HepG2 (cell line): ENCODE results near the gene FOXK2. TPM values are rescaled to one million over a fixed set of nuclear protein-coding genes. Genes with fewer than 3 reads are reported as not detected.

ENCODE experiments used
- CHD4 ChIP-seq: fragments of 200-600 bp; sonication (generic); IDR thresholded peaks from 2 replicates; pipeline ENCODE4 v1.7.0; 2017; ENCODE audit warnings: mild to moderate bottlenecking, low read length, borderline replicate concordance
- FOXA3 ChIP-seq: IDR thresholded peaks from 2 replicates; pipeline ENCODE4 v1.6.1; 2016; ENCODE audit warnings: missing genetic modification reagents, missing compliant biosample characterization
- FUBP1 ChIP-seq: sonication (generic); formaldehyde crosslinking; IDR thresholded peaks from 2 replicates; pipeline ENCODE4 v1.5.1; 2020; ENCODE audit warnings: missing genetic modification reagents, mild to moderate bottlenecking, borderline replicate concordance
- IRF2 ChIP-seq: IDR thresholded peaks from 2 replicates; pipeline ENCODE4 v1.6.1; 2018; ENCODE audit warnings: missing genetic modification reagents, missing compliant biosample characterization
- KAT2B ChIP-seq: fragments of 150-350 bp; IDR thresholded peaks from 2 replicates; pipeline ENCODE4 v1.6.1; 2014; ENCODE audit warnings: low read depth, low read length, borderline replicate concordance
- KLF13 ChIP-seq: sonication (generic); formaldehyde crosslinking; IDR thresholded peaks from 2 replicates; pipeline ENCODE4 v1.4.0; 2020; ENCODE audit warnings: mild to moderate bottlenecking, missing genetic modification reagents
- RBM39 ChIP-seq: fragments of 200-400 bp; formaldehyde crosslinking; IDR thresholded peaks from one replicate; pipeline ENCODE4 v1.6.1; 2018; ENCODE audit warnings: antibody characterized with exemption, mild to moderate bottlenecking, low read depth, low read length; ENCODE audit not compliant: poor library complexity, severe bottlenecking
- SAP130 ChIP-seq: IDR thresholded peaks from 2 replicates; pipeline ENCODE4 v1.6.1; 2016; ENCODE audit warnings: low read depth
- TCF7 ChIP-seq: sonication (generic); IDR thresholded peaks from 2 replicates; pipeline ENCODE4 v1.6.1; 2016; ENCODE audit warnings: antibody characterized with exemption, low read depth
- TSC22D2 ChIP-seq: sonication (generic); formaldehyde crosslinking; IDR thresholded peaks from 2 replicates; pipeline ENCODE4 v1.5.1; 2020; ENCODE audit warnings: missing genetic modification reagents, mild to moderate bottlenecking, borderline replicate concordance
- ZNF234 ChIP-seq: sonication (generic); formaldehyde crosslinking; conservative IDR thresholded peaks from 2 replicates; pipeline ENCODE4 v1.5.1; 2020; ENCODE audit warnings: mild to moderate bottlenecking, missing genetic modification reagents
- ZNF275 ChIP-seq: sonication (generic); formaldehyde crosslinking; IDR thresholded peaks from 2 replicates; pipeline ENCODE4 v1.8.0; 2022; ENCODE audit warnings: missing genetic modification reagents, mild to moderate bottlenecking, inconsistent platforms, borderline replicate concordance
- ZNF713 ChIP-seq: sonication (generic); formaldehyde crosslinking; IDR thresholded peaks from 2 replicates; pipeline ENCODE4 v1.4.0; 2020; ENCODE audit warnings: mild to moderate bottlenecking, missing genetic modification reagents
- ZNF747 ChIP-seq: sonication (generic); formaldehyde crosslinking; IDR thresholded peaks from 2 replicates; pipeline ENCODE4 v1.8.1; 2023; ENCODE audit warnings: missing genetic modification reagents, mild to moderate bottlenecking, borderline replicate concordance
- ZNF75D ChIP-seq: sonication (generic); formaldehyde crosslinking; IDR thresholded peaks from 2 replicates; pipeline ENCODE4 v1.8.1; 2023; ENCODE audit warnings: missing genetic modification reagents, mild to moderate bottlenecking, borderline replicate concordance
- ZNF761 ChIP-seq: sonication (generic); formaldehyde crosslinking; conservative IDR thresholded peaks from 2 replicates; pipeline ENCODE4 v1.4.0; 2020; ENCODE audit warnings: mild to moderate bottlenecking, missing genetic modification reagents
- ZNF788 ChIP-seq: sonication (generic); formaldehyde crosslinking; IDR thresholded peaks from 2 replicates; pipeline ENCODE4 v1.5.0; 2020; ENCODE audit warnings: mild to moderate bottlenecking, missing genetic modification reagents, borderline replicate concordance
- polyA plus RNA-seq, 8 experiments: library from polyadenylated mRNA; depleted of rRNA in 3 of 8; stranded (reverse) in 7 of 8; unstranded in 1 of 8; fragments of >200 nt; fragmentation: Illumina TruSeq in 4 of 8; extraction: Trizol in 4 of 8; gene quantifications; 2 replicates each; pipeline versions ENCODE4 v1.2.1 to v1.2.3, GENCODE V29; 2011 to 2016; ENCODE audit warnings: low read depth in 4 of 8, missing spikeins in 1 of 8, mixed read lengths in 1 of 8; ENCODE audit not compliant: insufficient read depth in 1 of 8
- total RNA-seq, 5 experiments: library from RNA; depleted of rRNA; stranded (reverse); fragments of >200 nt; fragmentation: Illumina TruSeq; extraction: Trizol; gene quantifications; 2 replicates each; pipeline ENCODE4 v1.2.3, GENCODE V29; 2016; ENCODE audit warnings: low read depth in 1 of 5
- TF ChIP-seq, protein P1 (sequence below): sonication (generic); formaldehyde crosslinking; conservative IDR thresholded peaks from 2 replicates; pipeline ENCODE4 v1.8.0; 2022; ENCODE audit warnings: missing genetic modification reagents
- TF ChIP-seq, protein P2 (sequence below): sonication (generic); formaldehyde crosslinking; IDR thresholded peaks from 2 replicates; pipeline ENCODE4 v1.5.0; 2020; ENCODE audit warnings: mild to moderate bottlenecking, missing genetic modification reagents, borderline replicate concordance

The FOXK2 gene
- total and polyA plus RNA-seq, 2 of the 13 experiments (the other 11 are each of a cell fraction or from before 2014, with no cell fraction given), result 67.1 to 67.2 TPM

DNA sequence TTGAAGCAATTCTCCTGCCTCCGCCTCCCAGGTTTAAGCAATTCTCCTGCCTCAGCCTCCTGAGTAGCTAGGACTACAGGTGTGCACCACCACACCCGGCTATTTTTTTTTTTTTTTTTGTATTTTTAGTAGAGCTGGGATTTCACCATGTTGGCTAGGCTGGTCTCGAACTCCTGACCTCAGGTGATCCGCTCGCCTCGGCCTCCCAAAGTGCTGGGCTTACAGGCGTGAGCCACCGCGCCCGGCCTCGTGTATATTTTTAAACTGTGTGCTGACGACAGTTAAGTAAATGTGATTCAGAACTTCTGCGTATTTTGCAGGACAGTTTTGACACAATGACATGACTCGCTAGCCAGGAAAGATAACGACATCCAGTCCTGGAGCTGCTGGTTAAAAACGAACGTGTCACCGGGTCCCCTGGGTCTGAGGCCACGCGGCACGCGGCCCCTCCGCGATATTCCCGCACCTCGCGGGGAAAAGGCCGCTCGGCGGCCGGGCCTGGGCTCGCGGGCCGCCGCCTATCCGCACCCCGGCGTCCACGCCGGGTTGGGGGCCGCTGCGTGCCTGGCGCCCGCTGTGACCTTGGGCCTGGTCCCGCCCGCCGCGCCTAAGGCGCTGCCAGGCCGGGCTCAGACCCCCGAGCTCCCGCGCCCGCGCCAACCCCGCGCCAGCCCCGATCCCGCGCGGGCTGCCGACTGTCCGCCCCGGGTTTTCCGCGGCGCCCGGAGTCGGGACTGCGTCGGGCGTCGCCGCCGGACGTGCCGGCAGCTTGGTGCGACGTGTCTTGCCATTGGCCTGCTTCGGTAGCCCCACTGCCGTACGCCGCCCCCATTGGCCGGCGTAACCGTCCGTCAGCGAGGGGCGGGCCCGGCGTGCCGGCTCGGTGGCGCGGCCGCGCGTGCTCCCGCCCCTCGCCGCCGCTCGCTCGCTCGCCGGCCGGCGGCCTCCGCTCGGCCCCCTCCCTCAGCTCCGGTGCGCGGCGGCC lies at the start of gene FOXK2 (continued):
- TF ChIP-seq, protein P1, sequence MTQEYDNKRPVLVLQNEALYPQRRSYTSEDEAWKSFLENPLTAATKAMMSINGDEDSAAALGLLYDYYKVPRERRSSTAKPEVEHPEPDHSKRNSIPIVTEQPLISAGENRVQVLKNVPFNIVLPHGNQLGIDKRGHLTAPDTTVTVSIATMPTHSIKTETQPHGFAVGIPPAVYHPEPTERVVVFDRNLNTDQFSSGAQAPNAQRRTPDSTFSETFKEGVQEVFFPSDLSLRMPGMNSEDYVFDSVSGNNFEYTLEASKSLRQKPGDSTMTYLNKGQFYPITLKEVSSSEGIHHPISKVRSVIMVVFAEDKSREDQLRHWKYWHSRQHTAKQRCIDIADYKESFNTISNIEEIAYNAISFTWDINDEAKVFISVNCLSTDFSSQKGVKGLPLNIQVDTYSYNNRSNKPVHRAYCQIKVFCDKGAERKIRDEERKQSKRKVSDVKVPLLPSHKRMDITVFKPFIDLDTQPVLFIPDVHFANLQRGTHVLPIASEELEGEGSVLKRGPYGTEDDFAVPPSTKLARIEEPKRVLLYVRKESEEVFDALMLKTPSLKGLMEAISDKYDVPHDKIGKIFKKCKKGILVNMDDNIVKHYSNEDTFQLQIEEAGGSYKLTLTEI, result no peak
- TF ChIP-seq FOXA3 (CRISPR knock-in tag) (no peak), TCF7 (no peak), ZNF747 (CRISPR knock-in tag) (no peak), TSC22D2 (CRISPR knock-in tag) (no peak), ZNF761 (CRISPR knock-in tag) (peak; percentile 59; the same call in 1 of the 2 replicates), SAP130 (CRISPR knock-in tag) (peak; percentile 82), ZNF234 (CRISPR knock-in tag) (0 out of 2 replicates have a peak, but pooled peaks have one; percentile 41), IRF2 (CRISPR knock-in tag) (peak; percentile 60; the same call in 1 of the 2 replicates), ZNF788 (CRISPR knock-in tag) (peak; percentile 88), KAT2B (no peak), RBM39 (no peak), ZNF713 (no peak), ZNF275 (no peak), FUBP1 (no peak), CHD4 (peak; percentile 92; the same call in 1 of the 2 replicates), KLF13 (no peak), ZNF75D (no peak)
- TF ChIP-seq, protein P2, sequence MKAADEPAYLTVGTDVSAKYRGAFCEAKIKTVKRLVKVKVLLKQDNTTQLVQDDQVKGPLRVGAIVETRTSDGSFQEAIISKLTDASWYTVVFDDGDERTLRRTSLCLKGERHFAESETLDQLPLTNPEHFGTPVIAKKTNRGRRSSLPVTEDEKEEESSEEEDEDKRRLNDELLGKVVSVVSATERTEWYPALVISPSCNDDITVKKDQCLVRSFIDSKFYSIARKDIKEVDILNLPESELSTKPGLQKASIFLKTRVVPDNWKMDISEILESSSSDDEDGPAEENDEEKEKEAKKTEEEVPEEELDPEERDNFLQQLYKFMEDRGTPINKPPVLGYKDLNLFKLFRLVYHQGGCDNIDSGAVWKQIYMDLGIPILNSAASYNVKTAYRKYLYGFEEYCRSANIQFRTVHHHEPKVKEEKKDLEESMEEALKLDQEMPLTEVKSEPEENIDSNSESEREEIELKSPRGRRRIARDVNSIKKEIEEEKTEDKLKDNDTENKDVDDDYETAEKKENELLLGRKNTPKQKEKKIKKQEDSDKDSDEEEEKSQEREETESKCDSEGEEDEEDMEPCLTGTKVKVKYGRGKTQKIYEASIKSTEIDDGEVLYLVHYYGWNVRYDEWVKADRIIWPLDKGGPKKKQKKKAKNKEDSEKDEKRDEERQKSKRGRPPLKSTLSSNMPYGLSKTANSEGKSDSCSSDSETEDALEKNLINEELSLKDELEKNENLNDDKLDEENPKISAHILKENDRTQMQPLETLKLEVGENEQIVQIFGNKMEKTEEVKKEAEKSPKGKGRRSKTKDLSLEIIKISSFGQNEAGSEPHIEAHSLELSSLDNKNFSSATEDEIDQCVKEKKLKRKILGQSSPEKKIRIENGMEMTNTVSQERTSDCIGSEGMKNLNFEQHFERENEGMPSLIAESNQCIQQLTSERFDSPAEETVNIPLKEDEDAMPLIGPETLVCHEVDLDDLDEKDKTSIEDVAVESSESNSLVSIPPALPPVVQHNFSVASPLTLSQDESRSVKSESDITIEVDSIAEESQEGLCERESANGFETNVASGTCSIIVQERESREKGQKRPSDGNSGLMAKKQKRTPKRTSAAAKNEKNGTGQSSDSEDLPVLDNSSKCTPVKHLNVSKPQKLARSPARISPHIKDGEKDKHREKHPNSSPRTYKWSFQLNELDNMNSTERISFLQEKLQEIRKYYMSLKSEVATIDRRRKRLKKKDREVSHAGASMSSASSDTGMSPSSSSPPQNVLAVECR (CRISPR knock-in tag), result peak; percentile 67; the same call in 1 of the 2 replicates
